ENCODE data around the gene DOCK2. TPM values are rescaled to one million over a fixed set of nuclear protein-coding genes. Genes with fewer than 3 reads are reported as not detected.

Gene DOCK2
- total and polyA plus RNA-seq, 4 experiments from 2014 or later = 45.8 to 223 (median 162) TPM

- Mint-ChIP-seq H3K36me3 (peaks cover 48 to 59% of the 10 kb centered on the region in 2 donors), H3K4me3 (no peak overlapping the region), H3K27ac (no peak overlapping the region), H3K27me3 (no peaks in the 10 kb centered on the region), H3K9me3 (no peaks in the 10 kb centered on the region), H3K4me1 (peaks cover 13 to 35% (median 30%) of the 10 kb centered on the region in 4 donors)
- Histone ChIP-seq H3K27ac (ENCODE audit: low read depth, low read length) (no peak overlapping the region), H3K4me3 (ENCODE audit: low read length in 2 of 2) (no peak overlapping the region), H3K27me3 (ENCODE audit: insufficient read depth, low read length) (no peaks in the 10 kb centered on the region), H3K9me3 (ENCODE audit: control insufficient read depth in 1 of 2, low read length in 2 of 2) (no peaks in the 10 kb centered on the region), H3K4me1 (ENCODE audit: insufficient read depth, low read length) (no peaks in the 10 kb centered on the region), H3K36me3 (ENCODE audit: insufficient read depth, low read length) (no peaks in the 10 kb centered on the region)
- ChIA-PET POLR2A (ENCODE audit: partially characterized antibody) (interaction anchor here (1.0 kb wide), 1 partner anchor 9 kb away, joined by 3 read pairs; no protein-coding TSS in a partner anchor), CTCF (ENCODE audit: partially characterized antibody) (interaction anchor here (1.3 kb wide), 1 partner anchor 9 kb away, joined by 4 read pairs; no protein-coding TSS in a partner anchor)
- intact Hi-C loops (cut with micrococcal nuclease) = no loop called here
- no peak for DNase-seq
Measured at GRCh38 chr5:169922474-169922873, 285.4 kb downstream of the DOCK2 start.

GRCh38 chr5:169923988-169924387, 286.9 kb downstream of the DOCK2 start:
- ChIA-PET POLR2A (ENCODE audit: partially characterized antibody) (no interaction called here), CTCF (ENCODE audit: partially characterized antibody) (no interaction called here)
- Mint-ChIP-seq H3K9me3 (no peaks in the 10 kb centered on the region), H3K4me1 (peaks cover 13 to 43% (median 35%) of the 10 kb centered on the region in 4 donors), H3K4me3 (no peak overlapping the region), H3K27me3 (no peaks in the 10 kb centered on the region), H3K27ac (no peak overlapping the region), H3K36me3 (peaks cover 47 to 66% of the 10 kb centered on the region in 2 donors)
- no peaks in the 10 kb centered on the region for H3K27me3 ChIP-seq (ENCODE audit: insufficient read depth, low read length)
- no peaks in the 10 kb centered on the region for H3K36me3 ChIP-seq (ENCODE audit: insufficient read depth, low read length)
- no peaks in the 10 kb centered on the region for H3K9me3 ChIP-seq (ENCODE audit: control insufficient read depth in 1 of 2, low read length in 2 of 2)
- no peaks in the 10 kb centered on the region for H3K4me1 ChIP-seq (ENCODE audit: insufficient read depth, low read length)
- intact Hi-C loops (cut with micrococcal nuclease) = no loop called here
- no peak overlapping the region for H3K4me3 ChIP-seq (ENCODE audit: low read length in 2 of 2)
- H3K27ac ChIP-seq (ENCODE audit: low read depth, low read length) = no peak overlapping the region
- DNase-seq = no peak

GRCh38 chr5:169933127-169933526, 296.1 kb downstream of the DOCK2 start:
- Histone ChIP-seq H3K4me1 (ENCODE audit: insufficient read depth, low read length) (peaks cover 32% of the 10 kb centered on the region), H3K27ac (ENCODE audit: low read depth, low read length) (no peak overlapping the region), H3K9me3 (ENCODE audit: control insufficient read depth in 1 of 2, low read length in 2 of 2) (no peaks in the 10 kb centered on the region), H3K36me3 (ENCODE audit: insufficient read depth, low read length) (peaks cover 4% of the 10 kb centered on the region), H3K27me3 (ENCODE audit: insufficient read depth, low read length) (no peaks in the 10 kb centered on the region), H3K4me3 (ENCODE audit: low read length in 2 of 2) (no peak overlapping the region)
- H3K27ac Mint-ChIP-seq = peak overlapping the region in 5 of 7 donors; percentile 13 to 47 (median 30)
- peaks cover 58 to 74% (median 67%) of the 10 kb centered on the region in 4 donors for H3K4me1 Mint-ChIP-seq
- H3K36me3 Mint-ChIP-seq = peaks cover 22 to 45% of the 10 kb centered on the region in 2 donors
- DNase-seq = no peak
- CTCF ChIA-PET (ENCODE audit: partially characterized antibody) = no interaction called here
- intact Hi-C loops (cut with micrococcal nuclease) = no loop called here
- POLR2A ChIA-PET (ENCODE audit: partially characterized antibody) = no interaction called here
- peak overlapping the region in 1 of 8 donors; percentile 8 for H3K4me3 Mint-ChIP-seq
- H3K9me3 Mint-ChIP-seq = no peaks in the 10 kb centered on the region
- H3K27me3 Mint-ChIP-seq = no peaks in the 10 kb centered on the region

GRCh38 chr5:169933616-169934015, 296.5 kb downstream of the DOCK2 start:
- Histone ChIP-seq H3K4me3 (ENCODE audit: low read length in 2 of 2) (no peak overlapping the region), H3K36me3 (ENCODE audit: insufficient read depth, low read length) (peaks cover 7% of the 10 kb centered on the region), H3K27me3 (ENCODE audit: insufficient read depth, low read length) (no peaks in the 10 kb centered on the region), H3K27ac (ENCODE audit: low read depth, low read length) (no peak overlapping the region), H3K9me3 (ENCODE audit: control insufficient read depth in 1 of 2, low read length in 2 of 2) (no peaks in the 10 kb centered on the region), H3K4me1 (ENCODE audit: insufficient read depth, low read length) (peaks cover 32% of the 10 kb centered on the region)
- no peak for DNase-seq
- Mint-ChIP-seq H3K27me3 (no peaks in the 10 kb centered on the region), H3K36me3 (peaks cover 21 to 41% of the 10 kb centered on the region in 2 donors), H3K4me3 (peak overlapping the region in 2 of 8 donors; percentile 26 to 38), H3K4me1 (peaks cover 54 to 71% (median 64%) of the 10 kb centered on the region in 4 donors), H3K27ac (peak overlapping the region in 4 of 7 donors; percentile 7 to 40 (median 27)), H3K9me3 (no peaks in the 10 kb centered on the region)
- POLR2A ChIA-PET (ENCODE audit: partially characterized antibody) = no interaction called here
- CTCF ChIA-PET (ENCODE audit: partially characterized antibody) = no interaction called here
- intact Hi-C loops (cut with micrococcal nuclease) = no loop called here

DNA sequence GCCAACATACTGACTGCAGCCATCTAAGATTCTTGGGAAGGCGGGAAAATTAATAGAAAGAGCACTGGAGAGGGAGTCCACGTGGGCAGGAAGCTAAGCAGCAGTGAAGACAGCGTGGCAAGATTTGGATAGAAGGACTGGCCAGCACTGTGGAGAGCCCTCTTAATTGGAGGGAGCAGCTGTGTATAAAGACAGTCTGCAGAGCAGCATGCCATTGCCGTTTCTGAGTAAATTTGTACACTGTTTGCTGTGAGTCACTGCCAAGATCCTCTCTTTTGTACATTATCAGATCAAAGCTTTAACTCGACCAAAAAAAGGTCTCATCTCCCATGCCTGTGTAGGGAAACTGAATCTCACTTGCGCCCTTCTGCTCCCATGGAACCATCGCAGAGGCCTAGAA, 297.9 kb downstream of the DOCK2 start:
- H3K27me3 ChIP-seq (ENCODE audit: insufficient read depth, low read length) = no peaks in the 10 kb centered on the region
- intact Hi-C loops (cut with micrococcal nuclease) = no loop called here
- Mint-ChIP-seq H3K27me3 (no peaks in the 10 kb centered on the region), H3K27ac (peak overlapping the region in 5 of 7 donors; percentile 24 to 74 (median 31)), H3K36me3 (peaks cover 22 to 41% of the 10 kb centered on the region in 2 donors), H3K9me3 (no peaks in the 10 kb centered on the region), H3K4me1 (peaks cover 54 to 71% (median 57%) of the 10 kb centered on the region in 4 donors), H3K4me3 (peak overlapping the region in 6 of 8 donors; percentile 9 to 76 (median 36))
- H3K4me3 ChIP-seq (ENCODE audit: low read length in 2 of 2) = no peak overlapping the region
- H3K9me3 ChIP-seq (ENCODE audit: control insufficient read depth in 1 of 2, low read length in 2 of 2) = no peaks in the 10 kb centered on the region
- POLR2A ChIA-PET (ENCODE audit: partially characterized antibody) = no interaction called here
- peaks cover 32% of the 10 kb centered on the region for H3K4me1 ChIP-seq (ENCODE audit: insufficient read depth, low read length)
- no peak overlapping the region for H3K27ac ChIP-seq (ENCODE audit: low read depth, low read length)
- CTCF ChIA-PET (ENCODE audit: partially characterized antibody) = no interaction called here
- no peak for DNase-seq
- peaks cover 7% of the 10 kb centered on the region for H3K36me3 ChIP-seq (ENCODE audit: insufficient read depth, low read length)

GRCh38 chr5:169935762-169936161, 298.7 kb downstream of the DOCK2 start:
- H3K4me1 ChIP-seq (ENCODE audit: insufficient read depth, low read length) = peaks cover 32% of the 10 kb centered on the region
- intact Hi-C loops (cut with micrococcal nuclease) = no loop called here
- POLR2A ChIA-PET (ENCODE audit: partially characterized antibody) = no interaction called here
- no peak overlapping the region for H3K27ac ChIP-seq (ENCODE audit: low read depth, low read length)
- H3K9me3 ChIP-seq (ENCODE audit: control insufficient read depth in 1 of 2, low read length in 2 of 2) = no peaks in the 10 kb centered on the region
- peak in 1 of 5 donors; percentile 4 for DNase-seq
- H3K4me3 ChIP-seq (ENCODE audit: low read length in 2 of 2) = no peak overlapping the region
- H3K27me3 Mint-ChIP-seq = no peaks in the 10 kb centered on the region
- H3K36me3 Mint-ChIP-seq = peaks cover 18 to 39% of the 10 kb centered on the region in 2 donors
- H3K36me3 ChIP-seq (ENCODE audit: insufficient read depth, low read length) = peaks cover 7% of the 10 kb centered on the region
- no peaks in the 10 kb centered on the region for H3K27me3 ChIP-seq (ENCODE audit: insufficient read depth, low read length)
- H3K4me1 Mint-ChIP-seq = peaks cover 50 to 64% (median 52%) of the 10 kb centered on the region in 4 donors
- H3K27ac Mint-ChIP-seq = peak overlapping the region in 4 of 7 donors; percentile 24 to 74 (median 51)
- no peaks in the 10 kb centered on the region for H3K9me3 Mint-ChIP-seq
- CTCF ChIA-PET (ENCODE audit: partially characterized antibody) = no interaction called here
- H3K4me3 Mint-ChIP-seq = peak overlapping the region in 4 of 8 donors; percentile 9 to 36 (median 30)

GRCh38 chr5:169938439-169938838, 301.4 kb downstream of the DOCK2 start:
- no peak overlapping the region for H3K27ac ChIP-seq (ENCODE audit: low read depth, low read length)
- peaks cover 31 to 41% (median 35%) of the 10 kb centered on the region in 4 donors for H3K4me1 Mint-ChIP-seq
- intact Hi-C loops (cut with micrococcal nuclease) = no loop called here
- no peaks in the 10 kb centered on the region for H3K9me3 Mint-ChIP-seq
- ChIA-PET CTCF (ENCODE audit: partially characterized antibody) (interaction anchor here (0.8 kb wide), 1 partner anchor 52 kb away, joined by 3 read pairs; no protein-coding TSS in a partner anchor), POLR2A (ENCODE audit: partially characterized antibody) (no interaction called here)
- H3K4me3 ChIP-seq (ENCODE audit: low read length in 2 of 2) = no peak overlapping the region
- H3K27me3 ChIP-seq (ENCODE audit: insufficient read depth, low read length) = no peaks in the 10 kb centered on the region
- DNase-seq = no peak
- H3K27ac Mint-ChIP-seq = no peak overlapping the region
- no peaks in the 10 kb centered on the region for H3K9me3 ChIP-seq (ENCODE audit: control insufficient read depth in 1 of 2, low read length in 2 of 2)
- H3K4me1 ChIP-seq (ENCODE audit: insufficient read depth, low read length) = peaks cover 28% of the 10 kb centered on the region
- H3K36me3 ChIP-seq (ENCODE audit: insufficient read depth, low read length) = peaks cover 7% of the 10 kb centered on the region
- peaks cover 7 to 26% of the 10 kb centered on the region in 2 donors for H3K36me3 Mint-ChIP-seq
- H3K27me3 Mint-ChIP-seq = no peaks in the 10 kb centered on the region
- H3K4me3 Mint-ChIP-seq = no peak overlapping the region

Data from CD4-positive, alpha-beta memory T cell (primary cell).